OCI-LY7 (cell line): ENCODE data around the gene NAALADL2. TPM values are rescaled to one million over a fixed set of nuclear protein-coding genes. Genes with fewer than 3 reads are reported as not detected.

Experiments
- BruUV-seq: library from RNA; stranded (reverse); fragments of 400-500 nt; replicated peaks from 2 replicates; lab custom pipeline; 2021; lab: Mats Ljungman, UMichigan
- CTCF ChIA-PET: fragments of 300-600 bp; sonication (Branson Sonifier 250); formaldehyde crosslinking; loops from one replicate; lab custom pipeline; 2022; ENCODE audit warnings: antibody characterized with exemption; ENCODE audit not compliant: unreplicated experiment; lab: Charles Lee
- POLR2A ChIA-PET: fragments of 300-600 bp; sonication (Branson Sonifier 250); formaldehyde crosslinking; loops from one replicate; lab custom pipeline; 2022; ENCODE audit warnings: antibody characterized with exemption; lab: Charles Lee
- DNase-seq: peaks from one replicate; pipeline ENCODE4 v3.0.0-alpha.2; 2015; ENCODE audit warnings: low spot score
- H2AFZ ChIP-seq: fragments of 200-600 bp; sonication (generic), shearing (Covaris generic); 2 replicates; pipeline ENCODE4 v1.6.1; 2014; ENCODE audit warnings: mild to moderate bottlenecking, antibody characterized with exemption, low read length, moderate library complexity
- H3K27ac ChIP-seq: fragments of 200-600 bp; sonication (generic); 2 replicates; pipeline ENCODE4 v1.5.1; 2014; ENCODE audit warnings: mixed run types, low read depth, mild to moderate bottlenecking, moderate library complexity, low read length, inconsistent platforms; ENCODE audit not compliant: poor library complexity, severe bottlenecking
- H3K36me3 ChIP-seq: fragments of 200-600 bp; sonication (generic); 2 replicates; pipeline ENCODE4 v1.6.1; 2014; ENCODE audit warnings: mild to moderate bottlenecking, antibody characterized with exemption, low read length, moderate library complexity, mixed read lengths; ENCODE audit not compliant: insufficient read depth
- H3K4me1 ChIP-seq: fragments of 200-600 bp; sonication (generic); 2 replicates; pipeline ENCODE4 v1.5.1; 2014; ENCODE audit warnings: mild to moderate bottlenecking, low read length; ENCODE audit not compliant: insufficient read depth, poor library complexity, severe bottlenecking
- H3K4me2 ChIP-seq: fragments of 200-600 bp; sonication (generic); 2 replicates; pipeline ENCODE4 v1.6.1; 2014; ENCODE audit warnings: mild to moderate bottlenecking, low read length
- H3K4me3 ChIP-seq: fragments of 200-600 bp; sonication (generic); 2 replicates; pipeline ENCODE4 v1.5.1; 2014; ENCODE audit warnings: mild to moderate bottlenecking, low read depth, low read length; ENCODE audit not compliant: poor library complexity, severe bottlenecking
- H3K79me2 ChIP-seq: fragments of 200-600 bp; sonication (generic); 2 replicates; pipeline ENCODE4 v1.6.1; 2016; ENCODE audit warnings: low read depth, mild to moderate bottlenecking, low read length, moderate library complexity, mixed read lengths; ENCODE audit not compliant: insufficient read depth
- H3K9me2 ChIP-seq: fragments of 200-600 bp; sonication (generic); 2 replicates; pipeline ENCODE4 v1.6.1; 2016; ENCODE audit warnings: mild to moderate bottlenecking, low read length, mixed read lengths; ENCODE audit not compliant: insufficient read depth
- H3K9me3 ChIP-seq: fragments of 200-600 bp; sonication (generic); 2 replicates; pipeline ENCODE4 v1.6.1; 2014; ENCODE audit warnings: mild to moderate bottlenecking, mixed run types, low read length, mixed read lengths
- H4K20me1 ChIP-seq: fragments of 200-600 bp; sonication (generic); 2 replicates; pipeline ENCODE4 v1.6.1; 2014; ENCODE audit warnings: mild to moderate bottlenecking, antibody characterized with exemption, low read length, moderate library complexity, mixed read lengths; ENCODE audit not compliant: insufficient read depth
- CTCF ChIP-seq: fragments of 200-600 bp; sonication (generic); conservative IDR thresholded peaks from 2 replicates; pipeline ENCODE4 v1.5.1; 2014; ENCODE audit warnings: mild to moderate bottlenecking, antibody characterized with exemption, low read length, moderate library complexity, mixed read lengths
- EZH2phosphoT487 ChIP-seq: fragments of 200-600 bp; sonication (generic); IDR thresholded peaks from 2 replicates; pipeline ENCODE4 v1.6.1; 2018; ENCODE audit warnings: low read depth, borderline replicate concordance, mild to moderate bottlenecking, mixed run types, antibody characterized with exemption, low read length, moderate library complexity, mixed read lengths
- intact Hi-C: fragments of 100-400 bp; cut with micrococcal nuclease; formaldehyde crosslinking; loops from one replicate; pipeline ENCODE4 v1.10.0; 2022; ENCODE audit not compliant: unreplicated experiment
- total RNA-seq, 2 experiments: library from RNA; depleted of rRNA in 1 of 2; stranded (reverse); fragments of >200 nt in 1 of 2; shearing (Covaris generic) in 1 of 2; gene quantifications; 2 replicates each; pipeline ENCODE4 v1.2.3, GENCODE V29; 2014 to 2022

Gene NAALADL2
- total RNA-seq, 2 experiments from 2014 or later: 0.25 to 0.70 TPM

GRCh38 chr3:175343946-175344345 lies 484.8 kb downstream of the NAALADL2 start:
- TF ChIP-seq CTCF (no peak), EZH2phosphoT487 (no peak)
- CTCF ChIA-PET: no interaction called here
- H3K4me1 ChIP-seq: peaks cover 5% of the 10 kb centered on the region
- H3K4me3 ChIP-seq: no peak overlapping the region
- no peaks in the 10 kb centered on the region for H3K79me2 ChIP-seq
- no peaks in the 10 kb centered on the region for H3K36me3 ChIP-seq
- no peak for DNase-seq
- H2AFZ ChIP-seq: no peak overlapping the region
- H4K20me1 ChIP-seq: no peaks in the 10 kb centered on the region
- BruUV-seq: no TSS peak
- no peaks in the 10 kb centered on the region for H3K9me2 ChIP-seq
- POLR2A ChIA-PET: no interaction called here
- intact Hi-C loops: no loop called here
- H3K4me2 ChIP-seq: no peak overlapping the region; the same call in 1 of the 2 replicates
- no peak overlapping the region for H3K27ac ChIP-seq
- H3K9me3 ChIP-seq: no peaks in the 10 kb centered on the region

DNA sequence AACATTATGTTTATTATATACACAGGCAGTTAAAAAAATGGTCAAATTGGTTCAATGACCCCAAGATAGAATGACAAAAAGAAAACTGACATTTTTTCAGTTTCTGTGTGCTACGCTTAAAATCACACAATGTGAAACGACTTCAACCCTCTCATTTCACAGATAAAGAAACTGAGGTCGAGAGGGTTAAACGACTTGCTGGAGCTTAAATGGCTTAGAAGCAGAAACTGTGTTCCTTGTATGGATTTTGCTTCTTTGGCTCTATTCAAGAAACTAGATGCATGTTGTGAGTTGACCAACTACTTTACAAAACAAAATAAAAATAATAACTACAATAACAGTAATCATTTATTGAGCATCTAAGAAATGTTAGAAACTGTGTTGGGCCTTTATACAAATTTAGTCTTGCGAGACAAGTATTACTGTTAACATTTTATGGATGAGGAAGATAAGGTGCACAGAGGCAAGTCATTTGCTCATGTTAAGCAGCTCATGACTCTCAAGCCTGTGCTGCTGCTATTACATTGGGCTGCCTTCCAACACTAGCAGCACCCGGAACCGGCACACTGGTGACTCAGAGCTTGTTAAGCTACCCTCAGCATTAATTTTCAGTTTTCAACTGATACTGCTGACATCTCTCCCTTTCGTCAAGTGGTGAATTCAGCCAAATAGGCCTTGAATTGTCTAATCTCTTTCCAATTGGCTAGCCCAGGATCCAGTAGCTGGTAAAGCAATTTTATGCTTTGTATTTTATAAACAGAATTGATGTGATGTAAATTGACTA lies 487.6 kb downstream of the NAALADL2 start:
- Histone ChIP-seq H3K4me3 (no peak overlapping the region), H3K79me2 (no peaks in the 10 kb centered on the region), H3K4me1 (peaks cover 14% of the 10 kb centered on the region), H3K36me3 (no peaks in the 10 kb centered on the region), H2AFZ (no peak overlapping the region), H3K9me3 (no peaks in the 10 kb centered on the region), H3K9me2 (no peaks in the 10 kb centered on the region), H4K20me1 (no peaks in the 10 kb centered on the region), H3K27ac (no peak overlapping the region), H3K4me2 (no peak overlapping the region)
- DNase-seq: no peak
- CTCF ChIA-PET: no interaction called here
- intact Hi-C loops: no loop called here
- TF ChIP-seq CTCF: no peak
- POLR2A ChIA-PET: interaction anchor here (0.7 kb wide), 1 partner anchor 1092 kb away, joined by 3 read pairs; no protein-coding TSS in a partner anchor
- BruUV-seq: no TSS peak

DNA sequence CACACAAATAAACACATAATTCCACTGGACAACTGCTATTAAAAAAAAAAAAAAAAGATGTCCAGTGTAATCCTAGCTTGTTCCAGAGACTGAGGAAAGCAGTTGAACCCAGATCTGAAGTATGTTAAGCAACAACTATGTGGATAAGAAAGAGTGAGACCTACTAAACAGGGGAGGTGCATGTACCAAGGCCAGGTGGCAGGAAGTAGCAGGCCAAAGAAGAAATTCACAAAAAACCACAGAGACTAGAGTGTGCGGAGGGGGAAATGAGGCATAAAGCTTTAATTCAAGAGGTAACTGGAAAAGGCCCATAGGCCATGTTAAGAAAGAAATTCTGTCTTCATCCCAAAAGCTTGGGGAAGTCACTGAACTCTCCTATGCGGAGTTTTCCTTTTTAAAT lies 490.0 kb downstream of the NAALADL2 start:
- Histone ChIP-seq H3K4me1 (peaks cover 14% of the 10 kb centered on the region), H3K4me2 (no peak overlapping the region), H3K9me2 (no peaks in the 10 kb centered on the region), H3K9me3 (no peaks in the 10 kb centered on the region), H3K79me2 (no peaks in the 10 kb centered on the region), H2AFZ (peak overlapping the region; percentile 50; the same call in 1 of the 2 replicates), H3K27ac (peak overlapping the region; percentile 8), H4K20me1 (no peaks in the 10 kb centered on the region), H3K36me3 (no peaks in the 10 kb centered on the region), H3K4me3 (no peak overlapping the region)
- TF ChIP-seq CTCF: no peak
- TF ChIP-seq EZH2phosphoT487: no peak
- intact Hi-C loops: no loop called here
- no TSS peak for BruUV-seq
- CTCF ChIA-PET: no interaction called here
- DNase-seq: peak; percentile 36
- POLR2A ChIA-PET: interaction anchor here (0.8 kb wide), 1 partner anchor 360 kb away, joined by 3 read pairs; no protein-coding TSS in a partner anchor
